HEK293 (cell line): ENCODE results near the gene MASP2.

ENCODE experiments used
- CTCF ChIA-PET: fragments of 350-600 bp; formaldehyde crosslinking; extraction: SDS; loops from one replicate; lab custom pipeline; 2021; ENCODE audit warnings: antibody characterized with exemption; lab: Yijun Ruan, JAX
- POLR2A ChIA-PET: fragments of 300-600 bp; formaldehyde crosslinking; extraction: SDS; loops from one replicate; lab custom pipeline; 2020; ENCODE audit warnings: antibody characterized with exemption, inconsistent platforms; lab: Yijun Ruan, JAX
- H3K27ac ChIP-seq: fragments of 200-500 bp; sonication (Bioruptor generic); 2 replicates; pipeline ENCODE4 v1.5.1; 2014; ENCODE audit warnings: low read depth, low read length, control low read depth, inconsistent platforms; ENCODE audit errors: extremely low read depth
- H3K36me3 ChIP-seq, 2 experiments: fragments of 200-500 bp in 1 of 2; sonication (Bioruptor generic) in 1 of 2; 1 replicate in 1 of 2; 2 replicates in 1 of 2; pipeline ENCODE4 v1.5.1; 2014 to 2017; ENCODE audit warnings: inconsistent platforms in 2 of 2, low read length in 2 of 2; ENCODE audit not compliant: control insufficient read depth in 2 of 2, insufficient read depth in 1 of 2
- H3K4me1 ChIP-seq: fragments of 200-500 bp; sonication (Bioruptor generic); 2 replicates; pipeline ENCODE4 v1.5.1; 2014; ENCODE audit warnings: mild to moderate bottlenecking, low read length, inconsistent platforms; ENCODE audit not compliant: control insufficient read depth, insufficient read depth
- H3K4me3 ChIP-seq: 2 replicates; pipeline ENCODE4 v1.5.1; 2011; ENCODE audit warnings: low read depth, mild to moderate bottlenecking, control low read depth, low read length, moderate library complexity
- H3K9me3 ChIP-seq: fragments of 200-500 bp; sonication (Bioruptor generic); 2 replicates; pipeline ENCODE4 v1.5.1; 2014; ENCODE audit warnings: low read depth, low read length, inconsistent platforms; ENCODE audit not compliant: control insufficient read depth, insufficient read depth
- KLF16 ChIP-seq: fragments of 450-650 bp; formaldehyde crosslinking; IDR thresholded peaks from 2 replicates; pipeline ENCODE4 v1.5.1; 2017; ENCODE audit warnings: missing biosample characterization, missing genetic modification characterization
- KLF9 ChIP-seq: fragments of 450-650 bp; formaldehyde crosslinking; IDR thresholded peaks from 2 replicates; pipeline ENCODE4 v1.5.1; 2016; ENCODE audit warnings: missing biosample characterization, missing genetic modification characterization, low read depth
- PRDM1 ChIP-seq: fragments of 450-650 bp; formaldehyde crosslinking; IDR thresholded peaks from 2 replicates; pipeline ENCODE4; 2016; ENCODE audit warnings: missing biosample characterization, missing genetic modification characterization
- SP3 ChIP-seq: fragments of 450-650 bp; formaldehyde crosslinking; IDR thresholded peaks from 2 replicates; pipeline ENCODE4 v1.5.1; 2016; ENCODE audit warnings: missing biosample characterization, missing genetic modification characterization
- TRIM28 ChIP-seq: IDR thresholded peaks from 2 replicates; pipeline ENCODE4 v1.6.1; 2011; ENCODE audit warnings: low read length, control low read depth, borderline replicate concordance
- YY2 ChIP-seq: fragments of 450-650 bp; formaldehyde crosslinking; IDR thresholded peaks from 2 replicates; pipeline ENCODE4 v1.5.1; 2016; ENCODE audit warnings: missing biosample characterization, missing genetic modification characterization
- ZBTB44 ChIP-seq: fragments of 450-650 bp; IDR thresholded peaks from 2 replicates; pipeline ENCODE4 v1.5.1; 2018; ENCODE audit warnings: missing biosample characterization, mild to moderate bottlenecking, missing genetic modification characterization
- ZBTB49 ChIP-seq: fragments of 450-650 bp; formaldehyde crosslinking; IDR thresholded peaks from 2 replicates; pipeline ENCODE4 v1.5.1; 2016; ENCODE audit warnings: missing biosample characterization, missing genetic modification characterization, low read depth
- ZFP37 ChIP-seq: fragments of 450-650 bp; formaldehyde crosslinking; IDR thresholded peaks from 2 replicates; pipeline ENCODE4 v1.5.1; 2016; ENCODE audit warnings: missing biosample characterization, missing genetic modification characterization
- ZNF132 ChIP-seq: fragments of 450-650 bp; formaldehyde crosslinking; IDR thresholded peaks from 2 replicates; pipeline ENCODE4 v1.5.1; 2017; ENCODE audit warnings: missing biosample characterization, missing genetic modification characterization, borderline replicate concordance
- ZNF133 ChIP-seq: fragments of 450-650 bp; formaldehyde crosslinking; IDR thresholded peaks from 2 replicates; pipeline ENCODE4 v1.5.1; 2016; ENCODE audit warnings: missing biosample characterization, missing genetic modification characterization
- ZNF16 ChIP-seq: fragments of 450-650 bp; formaldehyde crosslinking; IDR thresholded peaks from 2 replicates; pipeline ENCODE4 v1.5.1; 2016; ENCODE audit warnings: low read depth, missing biosample characterization, missing genetic modification characterization
- ZNF18 ChIP-seq: fragments of 450-650 bp; formaldehyde crosslinking; IDR thresholded peaks from 2 replicates; pipeline ENCODE4 v1.5.1; 2016; ENCODE audit warnings: missing biosample characterization, missing genetic modification characterization
- ZNF211 ChIP-seq: fragments of 450-650 bp; formaldehyde crosslinking; IDR thresholded peaks from 2 replicates; pipeline ENCODE4 v1.5.1; 2016; ENCODE audit warnings: low read depth, missing biosample characterization, missing genetic modification characterization
- ZNF221 ChIP-seq: fragments of 450-650 bp; formaldehyde crosslinking; IDR thresholded peaks from 2 replicates; pipeline ENCODE4 v1.5.1; 2017; ENCODE audit warnings: missing biosample characterization, missing genetic modification characterization, borderline replicate concordance
- ZNF223 ChIP-seq: fragments of 450-650 bp; formaldehyde crosslinking; IDR thresholded peaks from 2 replicates; pipeline ENCODE4 v1.5.1; 2016; ENCODE audit warnings: missing biosample characterization, missing genetic modification characterization
- ZNF248 ChIP-seq: fragments of 450-650 bp; formaldehyde crosslinking; IDR thresholded peaks from 2 replicates; pipeline ENCODE4 v1.5.1; 2017; ENCODE audit warnings: missing biosample characterization, missing genetic modification characterization
- ZNF292 ChIP-seq: fragments of 450-650 bp; formaldehyde crosslinking; IDR thresholded peaks from 2 replicates; pipeline ENCODE4 v1.5.1; 2016; ENCODE audit warnings: low read depth, missing biosample characterization, missing genetic modification characterization, borderline replicate concordance
- ZNF366 ChIP-seq: fragments of 450-650 bp; formaldehyde crosslinking; conservative IDR thresholded peaks from 2 replicates; pipeline ENCODE4 v1.5.1; 2016; ENCODE audit warnings: missing biosample characterization, missing genetic modification characterization
- ZNF433 ChIP-seq: fragments of 450-650 bp; formaldehyde crosslinking; IDR thresholded peaks from 2 replicates; pipeline ENCODE4 v1.5.1; 2016; ENCODE audit warnings: missing biosample characterization, missing genetic modification characterization, low read depth
- ZNF48 ChIP-seq: fragments of 450-650 bp; formaldehyde crosslinking; IDR thresholded peaks from 2 replicates; pipeline ENCODE4 v1.5.1; 2016; ENCODE audit warnings: missing biosample characterization, missing genetic modification characterization
- ZNF513 ChIP-seq: fragments of 450-650 bp; IDR thresholded peaks from 2 replicates; pipeline ENCODE4 v1.5.1; 2018; ENCODE audit warnings: missing biosample characterization, missing genetic modification characterization
- ZNF544 ChIP-seq: fragments of 450-650 bp; formaldehyde crosslinking; IDR thresholded peaks from 2 replicates; pipeline ENCODE4 v1.5.0; 2017; ENCODE audit warnings: missing biosample characterization, missing genetic modification characterization
- ZNF580 ChIP-seq: fragments of 450-650 bp; formaldehyde crosslinking; IDR thresholded peaks from 2 replicates; pipeline ENCODE4 v1.5.1; 2016; ENCODE audit warnings: missing biosample characterization, missing genetic modification characterization
- ZNF621 ChIP-seq: fragments of 450-650 bp; formaldehyde crosslinking; IDR thresholded peaks from 2 replicates; pipeline ENCODE4 v1.5.1; 2017; ENCODE audit warnings: missing biosample characterization, missing genetic modification characterization
- ZNF670 ChIP-seq: fragments of 450-650 bp; formaldehyde crosslinking; IDR thresholded peaks from 2 replicates; pipeline ENCODE4 v1.5.1; 2016; ENCODE audit warnings: missing biosample characterization, missing genetic modification characterization, low read depth
- ZNF777 ChIP-seq: fragments of 450-650 bp; formaldehyde crosslinking; IDR thresholded peaks from 2 replicates; pipeline ENCODE4 v1.5.1; 2017; ENCODE audit warnings: missing biosample characterization, missing genetic modification characterization, borderline replicate concordance
- ZNF837 ChIP-seq: fragments of 450-650 bp; formaldehyde crosslinking; IDR thresholded peaks from 2 replicates; pipeline ENCODE4 v1.5.1; 2016; ENCODE audit warnings: missing biosample characterization, missing genetic modification characterization
- ZNF843 ChIP-seq: fragments of 450-650 bp; formaldehyde crosslinking; IDR thresholded peaks from 2 replicates; pipeline ENCODE4 v1.5.1; 2016; ENCODE audit warnings: missing biosample characterization, missing genetic modification characterization

MASP2 gene

GRCh38 chr1:11028018-11028417 is 19.0 kb downstream of the MASP2 start:
- peaks cover 12 to 67% of the 10 kb centered on the region in 2 experiments for H3K36me3 ChIP-seq
- ChIA-PET POLR2A (no interaction called here), CTCF (interaction anchor here (2.4 kb wide), 1 partner anchor 10 kb away, joined by 14 read pairs; no protein-coding TSS in a partner anchor)
- no peaks in the 10 kb centered on the region for H3K4me1 ChIP-seq
- no peak overlapping the region for H3K4me3 ChIP-seq
- no peak overlapping the region for H3K27ac ChIP-seq
- TF ChIP-seq ZNF513 (tag by site-specific recombination) (no peak), ZNF16 (tag by site-specific recombination) (no peak), ZNF248 (tag by site-specific recombination) (no peak), SP3 (no peak), ZNF621 (tag by site-specific recombination) (no peak), ZNF211 (tag by site-specific recombination) (no peak), ZNF133 (tag by site-specific recombination) (no peak), ZNF837 (tag by site-specific recombination) (no peak), ZNF670 (tag by site-specific recombination) (no peak), KLF16 (tag by site-specific recombination) (no peak), ZNF292 (tag by site-specific recombination) (no peak), ZNF48 (tag by site-specific recombination) (no peak), ZNF132 (no peak), ZNF544 (no peak), ZBTB44 (tag by site-specific recombination) (no peak), ZBTB49 (tag by site-specific recombination) (no peak), KLF9 (tag by site-specific recombination) (no peak), ZNF366 (tag by site-specific recombination) (no peak), ZNF843 (no peak), ZNF433 (tag by site-specific recombination) (no peak)
- H3K9me3 ChIP-seq, result no peaks in the 10 kb centered on the region

DNA sequence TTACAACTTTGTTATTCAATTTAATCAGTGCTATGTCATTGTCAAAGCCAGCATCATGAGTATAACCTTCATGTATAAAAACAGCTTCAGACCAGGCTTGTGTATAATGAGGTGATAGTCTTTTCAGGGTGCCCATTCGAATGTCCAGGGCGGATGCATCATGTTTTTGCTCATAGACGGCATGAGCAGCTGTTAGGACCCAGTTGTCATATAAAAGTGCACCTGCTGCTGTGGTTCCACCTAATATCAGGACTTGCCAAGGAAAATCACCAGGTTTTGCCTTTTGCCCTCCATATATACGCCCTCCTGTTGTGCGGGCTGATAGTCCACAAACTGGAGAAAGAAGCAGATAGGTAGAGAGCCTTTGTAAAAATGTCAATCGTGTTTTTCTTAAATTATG is 19.7 kb downstream of the MASP2 start:
- ChIA-PET POLR2A (no interaction called here), CTCF (interaction anchor here (2.4 kb wide), 1 partner anchor 10 kb away, joined by 14 read pairs; no protein-coding TSS in a partner anchor)
- no peak overlapping the region for H3K27ac ChIP-seq
- H3K4me3 ChIP-seq, result no peak overlapping the region
- no peaks in the 10 kb centered on the region for H3K4me1 ChIP-seq
- peaks cover 13 to 73% of the 10 kb centered on the region in 2 experiments for H3K36me3 ChIP-seq
- TF ChIP-seq PRDM1 (tag by site-specific recombination) (no peak), ZFP37 (tag by site-specific recombination) (no peak), ZNF221 (no peak), ZNF777 (no peak), ZNF223 (tag by site-specific recombination) (no peak), ZNF18 (tag by site-specific recombination) (no peak), ZNF580 (no peak), YY2 (no peak), KLF16 (tag by site-specific recombination) (no peak), TRIM28 (no peak)
- no peaks in the 10 kb centered on the region for H3K9me3 ChIP-seq
